ENCODE data around the gene CLEC2D.

DNA sequence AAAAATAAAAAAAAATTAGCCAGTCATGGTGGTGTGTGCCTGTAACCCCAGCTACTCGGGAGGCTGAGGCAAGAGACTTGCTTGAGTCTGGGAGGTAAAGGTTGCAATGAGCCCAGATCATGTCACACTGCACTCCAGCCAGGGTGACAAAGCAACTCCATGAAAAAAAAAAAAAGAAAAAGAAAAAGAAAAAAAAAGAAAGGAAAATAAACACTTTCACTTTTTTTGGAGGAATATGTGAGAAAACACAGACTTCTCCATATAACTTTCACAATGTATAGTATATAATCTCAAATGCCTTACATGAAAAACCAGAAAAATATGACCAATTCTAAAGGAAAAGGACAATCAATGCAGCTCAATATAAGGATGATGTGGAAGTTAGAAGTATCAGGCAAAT, 54.5 kb downstream of the CLEC2D start:
- TF ChIP-seq, protein P1, sequence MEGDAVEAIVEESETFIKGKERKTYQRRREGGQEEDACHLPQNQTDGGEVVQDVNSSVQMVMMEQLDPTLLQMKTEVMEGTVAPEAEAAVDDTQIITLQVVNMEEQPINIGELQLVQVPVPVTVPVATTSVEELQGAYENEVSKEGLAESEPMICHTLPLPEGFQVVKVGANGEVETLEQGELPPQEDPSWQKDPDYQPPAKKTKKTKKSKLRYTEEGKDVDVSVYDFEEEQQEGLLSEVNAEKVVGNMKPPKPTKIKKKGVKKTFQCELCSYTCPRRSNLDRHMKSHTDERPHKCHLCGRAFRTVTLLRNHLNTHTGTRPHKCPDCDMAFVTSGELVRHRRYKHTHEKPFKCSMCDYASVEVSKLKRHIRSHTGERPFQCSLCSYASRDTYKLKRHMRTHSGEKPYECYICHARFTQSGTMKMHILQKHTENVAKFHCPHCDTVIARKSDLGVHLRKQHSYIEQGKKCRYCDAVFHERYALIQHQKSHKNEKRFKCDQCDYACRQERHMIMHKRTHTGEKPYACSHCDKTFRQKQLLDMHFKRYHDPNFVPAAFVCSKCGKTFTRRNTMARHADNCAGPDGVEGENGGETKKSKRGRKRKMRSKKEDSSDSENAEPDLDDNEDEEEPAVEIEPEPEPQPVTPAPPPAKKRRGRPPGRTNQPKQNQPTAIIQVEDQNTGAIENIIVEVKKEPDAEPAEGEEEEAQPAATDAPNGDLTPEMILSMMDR (IDR thresholded peaks at IDR 0.05 in 8 of 11, conservative IDR thresholded peaks at IDR 0.05 in 3 of 11): no peak
- TF ChIP-seq POLR2A (IDR thresholded peaks at IDR 0.05): no peak

Measured in spleen (tissue), 7 donors.